SJSA1 (cell line): ENCODE data around the gene B3GALNT2. TPM values are rescaled to one million over a fixed set of nuclear protein-coding genes. Genes with fewer than 3 reads are reported as not detected.
A peak's percentile ranks its signal among the peaks of the same experiment; 100 is the strongest.

Experiments
- DNase-seq, 2 experiments: peaks; one replicate each; pipeline ENCODE4 v3.0.0-alpha.2; 2015 to 2020; ENCODE audit warnings: low spot score in 2 of 2, low read depth in 1 of 2
- H3K27ac ChIP-seq: fragments of 250-450 bp; sonication (Bioruptor Pico); 2 replicates; pipeline ENCODE4 v1.5.1; 2020; ENCODE audit warnings: mild to moderate bottlenecking, moderate library complexity
- H3K27me3 ChIP-seq: fragments of 250-450 bp; sonication (Bioruptor Pico); replicated peaks from 2 replicates; pipeline ENCODE4 v1.5.1; 2020; ENCODE audit warnings: mild to moderate bottlenecking, moderate library complexity
- H3K36me3 ChIP-seq: fragments of 250-450 bp; sonication (Bioruptor Pico); 2 replicates; pipeline ENCODE4 v1.5.1; 2020; ENCODE audit warnings: mild to moderate bottlenecking
- H3K4me1 ChIP-seq: fragments of 250-450 bp; sonication (Bioruptor Pico); replicated peaks from 2 replicates; pipeline ENCODE4 v1.6.1; 2021; ENCODE audit warnings: mild to moderate bottlenecking
- H3K4me3 ChIP-seq: fragments of 250-450 bp; sonication (Bioruptor Pico); 2 replicates; pipeline ENCODE4 v1.5.1; 2020; ENCODE audit warnings: mild to moderate bottlenecking
- H3K9me3 ChIP-seq: fragments of 250-450 bp; sonication (Bioruptor Pico); replicated peaks from 2 replicates; pipeline ENCODE4 v1.5.1; 2020; ENCODE audit warnings: mild to moderate bottlenecking
- total RNA-seq: library from RNA; depleted of rRNA; stranded (reverse); fragments of >200 nt; shearing (Covaris generic); gene quantifications from 2 replicates; pipeline ENCODE4 v1.2.3, GENCODE V29; 2014; rRNA removed

Gene B3GALNT2
- total RNA-seq, 1 experiment from 2014 or later, result 35.7 TPM

GRCh38 chr1:235404190-235404589 is 100.1 kb downstream of the B3GALNT2 start:
- H3K9me3 ChIP-seq, result no peaks in the 10 kb centered on the region
- peaks cover 23% of the 10 kb centered on the region for H3K36me3 ChIP-seq
- H3K4me1 ChIP-seq, result peaks cover 57% of the 10 kb centered on the region
- no peaks in the 10 kb centered on the region for H3K27me3 ChIP-seq
- no peak overlapping the region for H3K4me3 ChIP-seq
- peak overlapping the region; percentile 86 for H3K27ac ChIP-seq
- peak; percentile 83 to 92 for DNase-seq

- H3K4me3 ChIP-seq, result no peak overlapping the region
- no peaks in the 10 kb centered on the region for H3K27me3 ChIP-seq
- DNase-seq, result no peak
- H3K27ac ChIP-seq, result peak overlapping the region; percentile 86
- H3K36me3 ChIP-seq, result peaks cover 23% of the 10 kb centered on the region
- peaks cover 63% of the 10 kb centered on the region for H3K4me1 ChIP-seq
- no peaks in the 10 kb centered on the region for H3K9me3 ChIP-seq
Measured at GRCh38 chr1:235403593-235403992, 100.7 kb downstream of the B3GALNT2 start.

- DNase-seq, result peak; percentile 84 to 89
- no peaks in the 10 kb centered on the region for H3K9me3 ChIP-seq
- H3K4me1 ChIP-seq, result peaks cover 73% of the 10 kb centered on the region
- H3K4me3 ChIP-seq, result no peak overlapping the region
- peaks cover 23% of the 10 kb centered on the region for H3K36me3 ChIP-seq
- H3K27me3 ChIP-seq, result no peaks in the 10 kb centered on the region
- peak overlapping the region; percentile 86 for H3K27ac ChIP-seq
Measured at GRCh38 chr1:235402457-235403200, 101.6 kb downstream of the B3GALNT2 start.

- H3K27ac ChIP-seq, result peak overlapping the region; percentile 22
- H3K36me3 ChIP-seq, result peaks cover 23% of the 10 kb centered on the region
- no peaks in the 10 kb centered on the region for H3K27me3 ChIP-seq
- no peak overlapping the region for H3K4me3 ChIP-seq
- no peaks in the 10 kb centered on the region for H3K9me3 ChIP-seq
- peaks cover 81% of the 10 kb centered on the region for H3K4me1 ChIP-seq
- DNase-seq, result no peak
Measured at GRCh38 chr1:235401251-235401650, 103.0 kb downstream of the B3GALNT2 start.

Other genes starting within 250 kb of the B3GALNT2 start
- 25.1 and 28.3 TPM in 2 replicates for gene ARID4B, start 176.3 kb downstream of the B3GALNT2 start, total RNA-seq
- gene GGPS1, start 175.9 kb downstream of the B3GALNT2 start, total RNA-seq, result 26.9 and 32.7 TPM in 2 replicates
- 58.1 and 70.3 TPM in 2 replicates for gene TBCE, start 137.0 kb downstream of the B3GALNT2 start, total RNA-seq
- gene GNG4, start 145.3 kb upstream of the B3GALNT2 start, total RNA-seq, result 2.3 and 4.2 TPM in 2 replicates